ENCODE measurements around the gene SEPTIN10.
"Not testable (repeated sequence)": the region's sequence is repeated elsewhere in the genome, so short reads cannot be mapped to it uniquely, and the experiment has no call there.

Gene SEPTIN10

GRCh38 chr2:109646961-109647360 is 33.2 kb upstream of the SEPTIN10 start:
- no peak overlapping the region for H3K4me3 ChIP-seq (ENCODE audit: low read length in 2 of 2)
- H3K4me1 ChIP-seq (ENCODE audit: control insufficient read depth, insufficient read depth, low read length): peaks cover 11% of the 10 kb centered on the region
- no peak overlapping the region for H3K9ac ChIP-seq (ENCODE audit: low read length in 2 of 2)
- no peaks in the 10 kb centered on the region for H3K27me3 ChIP-seq (ENCODE audit: control insufficient read depth in 1 of 2, insufficient read depth in 2 of 2, low read length in 2 of 2)
- no peak overlapping the region for H3K27ac ChIP-seq (ENCODE audit: low read length)
- H3K9me3 ChIP-seq (ENCODE audit: control insufficient read depth in 2 of 2, low read length in 2 of 2): peaks cover 0 to 3% of the 10 kb centered on the region in 2 donors
- no peaks in the 10 kb centered on the region for H3K36me3 ChIP-seq (ENCODE audit: control insufficient read depth in 2 of 2, insufficient read depth in 2 of 2, low read length in 2 of 2)

GRCh38 chr2:109645412-109646184 is 31.8 kb upstream of the SEPTIN10 start:
- no peaks in the 10 kb centered on the region for H3K27me3 ChIP-seq (ENCODE audit: control insufficient read depth in 1 of 2, insufficient read depth in 2 of 2, low read length in 2 of 2)
- H3K4me1 ChIP-seq (ENCODE audit: control insufficient read depth, insufficient read depth, low read length): peaks cover 11% of the 10 kb centered on the region
- no peaks in the 10 kb centered on the region for H3K9me3 ChIP-seq (ENCODE audit: control insufficient read depth in 2 of 2, low read length in 2 of 2)
- H3K9ac ChIP-seq (ENCODE audit: low read length in 2 of 2): no peak overlapping the region
- H3K36me3 ChIP-seq (ENCODE audit: control insufficient read depth in 2 of 2, insufficient read depth in 2 of 2, low read length in 2 of 2): no peaks in the 10 kb centered on the region
- H3K4me3 ChIP-seq (ENCODE audit: low read length in 2 of 2): no peak overlapping the region
- peak overlapping the region; percentile 64 for H3K27ac ChIP-seq (ENCODE audit: low read length)

GRCh38 chr2:109644571-109645275 is 31.0 kb upstream of the SEPTIN10 start:
- Histone ChIP-seq H3K4me3 (ENCODE audit: low read length in 2 of 2) (peak overlapping the region in 1 of 2 donors; percentile 35), H3K36me3 (ENCODE audit: control insufficient read depth in 2 of 2, insufficient read depth in 2 of 2, low read length in 2 of 2) (no peaks in the 10 kb centered on the region), H3K9ac (ENCODE audit: low read length in 2 of 2) (peak overlapping the region; percentile 36 to 47), H3K27me3 (ENCODE audit: control insufficient read depth in 1 of 2, insufficient read depth in 2 of 2, low read length in 2 of 2) (no peaks in the 10 kb centered on the region), H3K4me1 (ENCODE audit: control insufficient read depth, insufficient read depth, low read length) (peaks cover 11% of the 10 kb centered on the region), H3K27ac (ENCODE audit: low read length) (peak overlapping the region; percentile 64), H3K9me3 (ENCODE audit: control insufficient read depth in 2 of 2, low read length in 2 of 2) (no peaks in the 10 kb centered on the region)

- H3K36me3 ChIP-seq (ENCODE audit: control insufficient read depth in 2 of 2, insufficient read depth in 2 of 2, low read length in 2 of 2); H3K9ac ChIP-seq (ENCODE audit: low read length in 2 of 2); H3K9me3 ChIP-seq (ENCODE audit: control insufficient read depth in 2 of 2, low read length in 2 of 2); H3K27ac ChIP-seq (ENCODE audit: low read length); H3K4me1 ChIP-seq (ENCODE audit: control insufficient read depth, insufficient read depth, low read length); H3K4me3 ChIP-seq (ENCODE audit: low read length in 2 of 2); H3K27me3 ChIP-seq (ENCODE audit: control insufficient read depth in 1 of 2, insufficient read depth in 2 of 2, low read length in 2 of 2): not testable (repeated sequence)
Measured at GRCh38 chr2:109640000-109640399, 26.2 kb upstream of the SEPTIN10 start.

GRCh38 chr2:109638795-109639194 is 25.0 kb upstream of the SEPTIN10 start:
- H3K27ac ChIP-seq (ENCODE audit: low read length): no peak overlapping the region
- no peak overlapping the region for H3K4me3 ChIP-seq (ENCODE audit: low read length in 2 of 2)
- no peaks in the 10 kb centered on the region for H3K9me3 ChIP-seq (ENCODE audit: control insufficient read depth in 2 of 2, low read length in 2 of 2)
- H3K9ac ChIP-seq (ENCODE audit: low read length in 2 of 2): no peak overlapping the region
- H3K27me3 ChIP-seq (ENCODE audit: control insufficient read depth in 1 of 2, insufficient read depth in 2 of 2, low read length in 2 of 2): no peaks in the 10 kb centered on the region
- H3K4me1 ChIP-seq (ENCODE audit: control insufficient read depth, insufficient read depth, low read length): no peaks in the 10 kb centered on the region
- no peaks in the 10 kb centered on the region for H3K36me3 ChIP-seq (ENCODE audit: control insufficient read depth in 2 of 2, insufficient read depth in 2 of 2, low read length in 2 of 2)

GRCh38 chr2:109637749-109638570 is 24.2 kb upstream of the SEPTIN10 start:
- Histone ChIP-seq H3K36me3 (ENCODE audit: control insufficient read depth in 2 of 2, insufficient read depth in 2 of 2, low read length in 2 of 2) (no peaks in the 10 kb centered on the region), H3K9ac (ENCODE audit: low read length in 2 of 2) (no peak overlapping the region), H3K27ac (ENCODE audit: low read length) (no peak overlapping the region), H3K27me3 (ENCODE audit: control insufficient read depth in 1 of 2, insufficient read depth in 2 of 2, low read length in 2 of 2) (no peaks in the 10 kb centered on the region), H3K4me1 (ENCODE audit: control insufficient read depth, insufficient read depth, low read length) (no peaks in the 10 kb centered on the region), H3K4me3 (ENCODE audit: low read length in 2 of 2) (no peak overlapping the region), H3K9me3 (ENCODE audit: control insufficient read depth in 2 of 2, low read length in 2 of 2) (no peaks in the 10 kb centered on the region)

GRCh38 chr2:109636317-109636716 is 22.6 kb upstream of the SEPTIN10 start:
- Histone ChIP-seq H3K27ac (ENCODE audit: low read length) (no peak overlapping the region), H3K9me3 (ENCODE audit: control insufficient read depth in 2 of 2, low read length in 2 of 2) (no peaks in the 10 kb centered on the region), H3K9ac (ENCODE audit: low read length in 2 of 2) (no peak overlapping the region), H3K36me3 (ENCODE audit: control insufficient read depth in 2 of 2, insufficient read depth in 2 of 2, low read length in 2 of 2) (no peaks in the 10 kb centered on the region), H3K4me3 (ENCODE audit: low read length in 2 of 2) (no peak overlapping the region), H3K4me1 (ENCODE audit: control insufficient read depth, insufficient read depth, low read length) (no peaks in the 10 kb centered on the region), H3K27me3 (ENCODE audit: control insufficient read depth in 1 of 2, insufficient read depth in 2 of 2, low read length in 2 of 2) (no peaks in the 10 kb centered on the region)

- Histone ChIP-seq H3K27me3 (ENCODE audit: control insufficient read depth in 1 of 2, insufficient read depth in 2 of 2, low read length in 2 of 2) (no peaks in the 10 kb centered on the region), H3K4me3 (ENCODE audit: low read length in 2 of 2) (no peak overlapping the region), H3K4me1 (ENCODE audit: control insufficient read depth, insufficient read depth, low read length) (no peaks in the 10 kb centered on the region), H3K9me3 (ENCODE audit: control insufficient read depth in 2 of 2, low read length in 2 of 2) (no peaks in the 10 kb centered on the region), H3K27ac (ENCODE audit: low read length) (no peak overlapping the region), H3K9ac (ENCODE audit: low read length in 2 of 2) (no peak overlapping the region), H3K36me3 (ENCODE audit: control insufficient read depth in 2 of 2, insufficient read depth in 2 of 2, low read length in 2 of 2) (no peaks in the 10 kb centered on the region)
Measured at GRCh38 chr2:109635426-109636304, 21.9 kb upstream of the SEPTIN10 start.

- no peak overlapping the region for H3K4me3 ChIP-seq (ENCODE audit: low read length in 2 of 2)
- no peaks in the 10 kb centered on the region for H3K4me1 ChIP-seq (ENCODE audit: control insufficient read depth, insufficient read depth, low read length)
- H3K9me3 ChIP-seq (ENCODE audit: control insufficient read depth in 2 of 2, low read length in 2 of 2): no peaks in the 10 kb centered on the region
- no peak overlapping the region for H3K27ac ChIP-seq (ENCODE audit: low read length)
- no peak overlapping the region for H3K9ac ChIP-seq (ENCODE audit: low read length in 2 of 2)
- no peaks in the 10 kb centered on the region for H3K36me3 ChIP-seq (ENCODE audit: control insufficient read depth in 2 of 2, insufficient read depth in 2 of 2, low read length in 2 of 2)
- H3K27me3 ChIP-seq (ENCODE audit: control insufficient read depth in 1 of 2, insufficient read depth in 2 of 2, low read length in 2 of 2): no peaks in the 10 kb centered on the region
Measured at GRCh38 chr2:109633284-109633961, 19.7 kb upstream of the SEPTIN10 start.
